Fibroblast of lung (primary cell): ENCODE measurements around the gene TM4SF1. TPM values are rescaled to one million over a fixed set of nuclear protein-coding genes. Genes with fewer than 3 reads are reported as not detected.

Experiments used
- DNase-seq, 2 donors: peaks; one replicate each; pipeline versions ENCODE4 v3.0.0 to v3.0.0-alpha.2; 2010; ENCODE audit warnings: low read depth in 2 of 2
- H2AFZ ChIP-seq: 2 replicates; pipeline ENCODE4 v1.5.1; 2012; ENCODE audit warnings: low read length, control low read depth, inconsistent platforms
- H3K27ac ChIP-seq: 2 replicates; pipeline ENCODE4 v1.5.1; 2011; ENCODE audit warnings: low read length, control low read depth; ENCODE audit not compliant: insufficient read depth
- H3K27me3 ChIP-seq: 2 replicates; pipeline ENCODE4 v1.5.1; 2011; ENCODE audit warnings: mild to moderate bottlenecking, low read length; ENCODE audit not compliant: control insufficient read depth, insufficient read depth
- H3K36me3 ChIP-seq: 2 replicates; pipeline ENCODE4 v1.5.1; 2011; ENCODE audit warnings: low read length; ENCODE audit not compliant: control insufficient read depth, insufficient read depth
- H3K4me1 ChIP-seq: 2 replicates; pipeline ENCODE4 v1.5.1; 2011; ENCODE audit warnings: low read length; ENCODE audit not compliant: control insufficient read depth, insufficient read depth; ENCODE audit errors: extremely low read depth
- H3K4me2 ChIP-seq: 2 replicates; pipeline ENCODE4 v1.5.1; 2011; ENCODE audit warnings: low read length, control low read depth; ENCODE audit not compliant: insufficient read depth; ENCODE audit errors: extremely low read depth
- H3K4me3 ChIP-seq, 4 experiments: fragments of 200-600 bp in 1 of 4; sonication (generic) in 1 of 4; replicated peaks in 1 of 4; 2 replicates each; pipeline ENCODE4 v1.5.1; 2011 to 2016; ENCODE audit warnings: low read length in 4 of 4, low read depth in 3 of 4, mild to moderate bottlenecking in 3 of 4, control low read depth in 2 of 4, inconsistent platforms in 1 of 4, mixed read lengths in 1 of 4; ENCODE audit not compliant: insufficient read depth in 1 of 4; ENCODE audit errors: control extremely low read depth in 1 of 4
- H3K79me2 ChIP-seq: 2 replicates; pipeline ENCODE4 v1.5.1; 2012; ENCODE audit warnings: mild to moderate bottlenecking, low read length, inconsistent platforms; ENCODE audit not compliant: control insufficient read depth, insufficient read depth
- H3K9ac ChIP-seq: 2 replicates; pipeline ENCODE4 v1.5.1; 2011; ENCODE audit warnings: mild to moderate bottlenecking, low read length, control low read depth; ENCODE audit not compliant: insufficient read depth
- H3K9me3 ChIP-seq: 2 replicates; pipeline ENCODE4 v1.5.1; 2012; ENCODE audit warnings: low read depth, low read length; ENCODE audit not compliant: control insufficient read depth, insufficient read depth
- H4K20me1 ChIP-seq: 2 replicates; pipeline ENCODE4 v1.5.1; 2011; ENCODE audit warnings: low read length; ENCODE audit not compliant: control insufficient read depth, insufficient read depth; ENCODE audit errors: extremely low read depth
- CTCF ChIP-seq, 2 donors: IDR thresholded peaks in 1 of 2; conservative IDR thresholded peaks in 1 of 2; 1 replicate in 1 of 2; 2 replicates in 1 of 2; pipeline ENCODE4 v1.5.1; 2011 to 2012; ENCODE audit warnings: low read length in 2 of 2, control low read depth in 1 of 2, inconsistent platforms in 1 of 2, low read depth in 1 of 2, mild to moderate bottlenecking in 1 of 2
- EZH2 ChIP-seq: IDR thresholded peaks from 2 replicates; pipeline ENCODE4 v1.5.1; 2012; ENCODE audit warnings: low read length, control low read depth, mild to moderate bottlenecking; ENCODE audit errors: missing control alignments
- polyA plus RNA-seq, 2 donors: library from polyadenylated mRNA; depleted of rRNA in 1 of 2; stranded (reverse) in 1 of 2; unstranded in 1 of 2; fragments of >200 nt; gene quantifications; 2 replicates each; pipeline ENCODE4 v1.2.1, GENCODE V29; 2011 to 2012; ENCODE audit warnings: missing spikeins in 1 of 2
- total RNA-seq: library from RNA; depleted of rRNA; stranded (reverse); fragments of >200 nt; gene quantifications from 2 replicates; pipeline ENCODE4 v1.2.1, GENCODE V29; 2014

Gene TM4SF1
- total and polyA plus RNA-seq, 2 donors (not counting 1 experiment from before 2014, with no cell fraction given), result 353 to 423 TPM

GRCh38 chr3:149406244-149406752, 28.8 kb upstream of the TM4SF1 start:
- no peaks in the 10 kb centered on the region for H3K4me1 ChIP-seq
- no peak overlapping the region for H3K4me3 ChIP-seq
- no peaks in the 10 kb centered on the region for H3K36me3 ChIP-seq
- H3K27ac ChIP-seq, result no peak overlapping the region
- no peaks in the 10 kb centered on the region for H4K20me1 ChIP-seq
- DNase-seq, result no peak
- H3K4me2 ChIP-seq, result no peak overlapping the region
- H3K27me3 ChIP-seq, result no peaks in the 10 kb centered on the region
- TF ChIP-seq CTCF (conservative IDR thresholded peaks at IDR 0.05 in 1 of 2, IDR thresholded peaks at IDR 0.05 in 1 of 2; ENCODE audit: low read depth in 1 of 2, low read length in 2 of 2), result no peak
- TF ChIP-seq EZH2, result no peak
- no peaks in the 10 kb centered on the region for H3K79me2 ChIP-seq
- no peak overlapping the region for H2AFZ ChIP-seq
- no peak overlapping the region for H3K9ac ChIP-seq
- H3K9me3 ChIP-seq, result no peaks in the 10 kb centered on the region

GRCh38 chr3:149403443-149403842, 26.0 kb upstream of the TM4SF1 start:
- H3K4me1 ChIP-seq, result peaks cover 3% of the 10 kb centered on the region
- H3K4me3 ChIP-seq, result no peak overlapping the region
- no peaks in the 10 kb centered on the region for H3K27me3 ChIP-seq
- H3K36me3 ChIP-seq, result no peaks in the 10 kb centered on the region
- no peak for TF ChIP-seq EZH2
- TF ChIP-seq CTCF (conservative IDR thresholded peaks at IDR 0.05 in 1 of 2, IDR thresholded peaks at IDR 0.05 in 1 of 2; ENCODE audit: low read depth in 1 of 2, low read length in 2 of 2), result no peak
- H3K9ac ChIP-seq, result no peak overlapping the region
- no peak overlapping the region for H2AFZ ChIP-seq
- H3K27ac ChIP-seq, result no peak overlapping the region
- H3K4me2 ChIP-seq, result no peak overlapping the region
- no peaks in the 10 kb centered on the region for H3K9me3 ChIP-seq
- DNase-seq, result no peak
- no peaks in the 10 kb centered on the region for H4K20me1 ChIP-seq
- no peaks in the 10 kb centered on the region for H3K79me2 ChIP-seq

GRCh38 chr3:149402481-149402880, 25.0 kb upstream of the TM4SF1 start:
- H3K4me3 ChIP-seq, result no peak overlapping the region
- H3K27me3 ChIP-seq, result no peaks in the 10 kb centered on the region
- H4K20me1 ChIP-seq, result no peaks in the 10 kb centered on the region
- H3K9ac ChIP-seq, result no peak overlapping the region
- H3K36me3 ChIP-seq, result no peaks in the 10 kb centered on the region
- no peak overlapping the region for H3K4me2 ChIP-seq
- no peak overlapping the region for H3K27ac ChIP-seq
- H3K79me2 ChIP-seq, result no peaks in the 10 kb centered on the region
- TF ChIP-seq EZH2 (no peak), CTCF (conservative IDR thresholded peaks at IDR 0.05 in 1 of 2, IDR thresholded peaks at IDR 0.05 in 1 of 2; ENCODE audit: low read depth in 1 of 2, low read length in 2 of 2) (no peak)
- no peak for DNase-seq
- peaks cover 3% of the 10 kb centered on the region for H3K4me1 ChIP-seq
- H3K9me3 ChIP-seq, result no peaks in the 10 kb centered on the region
- no peak overlapping the region for H2AFZ ChIP-seq
